K562 (cell line): ENCODE data around the gene PGPEP1. TPM values are rescaled to one million over a fixed set of nuclear protein-coding genes. Genes with fewer than 3 reads are reported as not detected.

Experiments
- ARID2 ChIP-seq: fragments of 450-650 bp; IDR thresholded peaks from 2 replicates; pipeline ENCODE4 v1.6.1; 2017; ENCODE audit warnings: antibody characterized with exemption, mild to moderate bottlenecking
- ARNT ChIP-seq, 2 experiments: fragments of 450-650 bp; IDR thresholded peaks; 2 replicates each; pipeline ENCODE4 v1.6.1; 2016; ENCODE audit warnings: mild to moderate bottlenecking in 1 of 2
- ELF1 ChIP-seq: fragments of 200-800 bp; sonication (Bioruptor generic); IDR thresholded peaks from 2 replicates; pipeline ENCODE4 v1.6.1; 2016; ENCODE audit warnings: missing genetic modification characterization, missing compliant biosample characterization
- ETV5 ChIP-seq: sonication (generic); formaldehyde crosslinking; IDR thresholded peaks from 2 replicates; pipeline ENCODE4 v1.4.0; 2020; ENCODE audit warnings: low read depth, mild to moderate bottlenecking, missing genetic modification reagents
- HBP1 ChIP-seq: fragments of 450-650 bp; formaldehyde crosslinking; IDR thresholded peaks from 2 replicates; pipeline ENCODE4 v1.4.0; 2022; ENCODE audit warnings: missing genetic modification characterization
- IRF1 ChIP-seq: sonication (generic); formaldehyde crosslinking; IDR thresholded peaks from 2 replicates; pipeline ENCODE4 v1.8.0; 2022; ENCODE audit warnings: missing genetic modification reagents, mild to moderate bottlenecking, borderline replicate concordance
- JUN ChIP-seq, 2 experiments: sonication (generic) in 1 of 2; formaldehyde crosslinking in 1 of 2; IDR thresholded peaks; 2 replicates each; pipeline versions ENCODE4 v1.6.1 to v1.8.0; 2012 to 2022; ENCODE audit warnings: borderline replicate concordance in 2 of 2, mild to moderate bottlenecking in 2 of 2, improper control_type of control experiment in 1 of 2, low read depth in 1 of 2, low read length in 1 of 2, missing genetic modification reagents in 1 of 2
- L3MBTL2 ChIP-seq: fragments of 450-650 bp; IDR thresholded peaks from 2 replicates; pipeline ENCODE4 v1.6.1; 2016; ENCODE audit warnings: mild to moderate bottlenecking, moderate library complexity
- MEIS2 ChIP-seq: fragments of 450-650 bp; IDR thresholded peaks from 2 replicates; pipeline ENCODE4 v1.6.1; 2014; ENCODE audit warnings: mild to moderate bottlenecking; ENCODE audit not compliant: partially characterized antibody
- MTF1 ChIP-seq: fragments of 250-450 bp; sonication (Bioruptor Pico); IDR thresholded peaks from 2 replicates; pipeline ENCODE4 v1.9.0; 2021; ENCODE audit warnings: moderate library complexity, mild to moderate bottlenecking, inconsistent platforms, borderline replicate concordance
- NR2C2 ChIP-seq, 2 experiments: fragments of 200-800 bp in 1 of 2; sonication (Bioruptor generic) in 1 of 2; sonication (generic) in 1 of 2; formaldehyde crosslinking in 1 of 2; IDR thresholded peaks; 2 replicates each; pipeline versions ENCODE4 v1.6.1 to v1.8.0; 2016 to 2022; ENCODE audit warnings: mild to moderate bottlenecking in 1 of 2, missing compliant biosample characterization in 1 of 2, missing genetic modification characterization in 1 of 2, missing genetic modification reagents in 1 of 2
- NR4A1 ChIP-seq, 2 experiments: fragments of 250-450 bp in 1 of 2; fragments of 450-650 bp in 1 of 2; sonication (Bioruptor Pico) in 1 of 2; IDR thresholded peaks; 2 replicates each; pipeline versions ENCODE4 v1.4.0 to v1.6.1; 2016 to 2020; ENCODE audit warnings: mild to moderate bottlenecking in 2 of 2, missing compliant biosample characterization in 1 of 2, missing genetic modification characterization in 1 of 2, moderate library complexity in 1 of 2
- PTTG1 ChIP-seq: fragments of 450-650 bp; IDR thresholded peaks from 2 replicates; pipeline ENCODE4 v1.6.1; 2016; ENCODE audit warnings: low read depth, mild to moderate bottlenecking, missing genetic modification characterization, missing compliant biosample characterization
- TFAM ChIP-seq: fragments of 250-450 bp; sonication (Bioruptor Pico); conservative IDR thresholded peaks from 2 replicates; pipeline ENCODE4 v1.5.0; 2021; ENCODE audit warnings: mild to moderate bottlenecking, moderate library complexity
- ZBTB1 ChIP-seq: sonication (generic); formaldehyde crosslinking; IDR thresholded peaks from 2 replicates; pipeline ENCODE4 v1.8.1; 2023; ENCODE audit warnings: missing genetic modification reagents, low read depth, mild to moderate bottlenecking, borderline replicate concordance
- ZNF445 ChIP-seq: fragments of 250-450 bp; sonication (Bioruptor Pico); IDR thresholded peaks from 2 replicates; pipeline ENCODE4 v1.4.0; 2020; ENCODE audit warnings: low read depth, mild to moderate bottlenecking, moderate library complexity
- ZNF668 ChIP-seq: fragments of 250-450 bp; sonication (Bioruptor Pico); IDR thresholded peaks from 2 replicates; pipeline ENCODE4 v1.8.0; 2022; ENCODE audit warnings: mild to moderate bottlenecking, inconsistent platforms
- ZNF707 ChIP-seq: fragments of 250-450 bp; sonication (Bioruptor Pico); conservative IDR thresholded peaks from 2 replicates; pipeline ENCODE4 v1.8.0; 2022; ENCODE audit warnings: inconsistent platforms, mild to moderate bottlenecking, moderate library complexity
- ZNF79 ChIP-seq: fragments of 250-450 bp; sonication (Bioruptor Pico); IDR thresholded peaks from 2 replicates; pipeline ENCODE4 v1.4.0; 2020; ENCODE audit warnings: low read depth, mild to moderate bottlenecking, moderate library complexity
- polyA plus RNA-seq, 8 experiments: library from polyadenylated mRNA; depleted of rRNA in 4 of 8; stranded (reverse) in 5 of 8; unstranded in 3 of 8; fragments of >200 nt; fragmentation: Nextera tagmentation in 2 of 8; fragmentation: Illumina TruSeq in 1 of 8; extraction: Ambion mirVana in 2 of 8; extraction: Trizol in 1 of 8; gene quantifications; 2 replicates each; pipeline versions ENCODE4 v1.2.1 to v1.2.3, GENCODE V29; 2011 to 2014; ENCODE audit warnings: inconsistent platforms in 1 of 8, missing spikeins in 1 of 8
- total RNA-seq, 7 experiments: library from RNA; depleted of rRNA in 6 of 7; stranded (reverse); fragments of >200 nt in 6 of 7; fragmentation: Illumina TruSeq in 2 of 7; extraction: Trizol in 2 of 7; gene quantifications; 2 replicates each; pipeline versions ENCODE4 v1.2.1 to v1.2.3, GENCODE V29; 2011 to 2021; ENCODE audit warnings: low replicate concordance in 1 of 7
- TF ChIP-seq, protein P1 (sequence below): sonication (generic); formaldehyde crosslinking; IDR thresholded peaks from 2 replicates; pipeline ENCODE4 v1.8.0; 2022; ENCODE audit warnings: mild to moderate bottlenecking, missing genetic modification reagents, borderline replicate concordance

The PGPEP1 gene
- total and polyA plus RNA-seq, 9 of the 15 experiments (the other 6 are each of a cell fraction or from before 2014, with no cell fraction given) = 10.0 to 69.6 (median 33.5) TPM

DNA sequence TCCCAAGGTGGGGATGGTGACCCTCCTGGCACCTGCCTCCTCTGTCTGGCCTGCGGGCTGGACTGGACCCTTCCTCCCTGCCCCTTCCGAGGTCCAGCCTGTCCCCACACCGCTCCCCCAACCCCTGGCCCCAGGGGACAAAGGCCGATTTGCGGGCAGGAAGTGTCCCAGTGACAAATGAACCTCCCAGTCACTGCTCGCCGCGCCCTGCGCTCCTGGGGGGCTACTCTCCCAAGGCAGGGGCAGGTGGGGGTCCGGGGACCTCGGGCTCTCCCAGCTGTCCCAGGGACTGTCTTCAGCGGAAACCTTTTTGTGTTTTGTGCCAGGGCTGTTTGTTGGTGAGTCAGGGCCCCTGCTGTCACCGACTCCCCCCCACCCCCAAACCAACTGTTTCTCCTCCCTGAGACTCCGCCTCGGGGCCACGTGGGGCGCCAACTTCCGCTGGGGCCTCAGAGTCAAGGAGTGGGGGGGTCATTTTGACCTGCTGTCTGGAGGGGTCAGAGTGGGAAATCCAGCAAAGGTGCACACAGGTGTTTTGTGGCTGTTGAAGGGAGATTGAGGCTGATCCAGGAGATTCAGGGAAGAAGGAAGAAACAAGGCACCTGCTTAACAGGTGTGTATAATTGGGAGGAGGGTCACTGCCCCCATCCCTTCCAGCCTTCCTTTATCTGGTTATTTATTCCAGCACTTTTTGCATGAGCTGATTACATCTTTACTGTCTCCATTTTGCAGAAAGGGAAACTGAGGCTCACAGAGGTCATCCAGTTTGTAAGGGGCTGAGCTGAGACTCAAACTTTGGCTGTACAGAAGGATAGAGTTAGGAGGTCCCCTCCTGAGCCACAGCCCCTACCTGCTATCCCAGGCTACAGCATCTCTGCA is 831 bp downstream of the PGPEP1 start (continued):
- TF ChIP-seq ELF1 (tag) (peak; percentile 38), TFAM (CRISPR knock-in tag) (no peak), ZBTB1 (no peak; the same call in 1 of the 2 replicates), ETV5 (CRISPR knock-in tag) (peak; percentile 63; the same call in 1 of the 2 replicates), PTTG1 (tag) (no peak), HBP1 (CRISPR knock-in tag) (no peak), ZNF79 (CRISPR knock-in tag) (no peak), MTF1 (no peak), MEIS2 (peak; percentile 67), ARID2 (no peak), ZNF707 (no peak), L3MBTL2 (peak; percentile 35), ZNF668 (CRISPR knock-in tag) (no peak), NR2C2 (CRISPR knock-in tag; IDR thresholded peaks at IDR 0.05) (0 out of 2 replicates have a peak, but pooled peaks have one; percentile 20), NR2C2 (tag; IDR thresholded peaks at IDR 0.05) (peak; percentile 84), JUN (IDR thresholded peaks at IDR 0.05; ENCODE audit: borderline replicate concordance, low read depth, low read length) (peak; percentile 41; the same call in 1 of the 2 replicates), JUN (CRISPR knock-in tag; IDR thresholded peaks at IDR 0.05; ENCODE audit: borderline replicate concordance) (no peak), IRF1 (CRISPR knock-in tag) (no peak), NR4A1 (CRISPR knock-in tag; IDR thresholded peaks at IDR 0.05) (no peak), NR4A1 (tag; IDR thresholded peaks at IDR 0.05) (no peak), ARNT (IDR thresholded peaks at IDR 0.05) (peak in 1 of 2 experiments; percentile 28; a peak in 1 of 4 replicates), ZNF445 (no peak)
- TF ChIP-seq, protein P1, sequence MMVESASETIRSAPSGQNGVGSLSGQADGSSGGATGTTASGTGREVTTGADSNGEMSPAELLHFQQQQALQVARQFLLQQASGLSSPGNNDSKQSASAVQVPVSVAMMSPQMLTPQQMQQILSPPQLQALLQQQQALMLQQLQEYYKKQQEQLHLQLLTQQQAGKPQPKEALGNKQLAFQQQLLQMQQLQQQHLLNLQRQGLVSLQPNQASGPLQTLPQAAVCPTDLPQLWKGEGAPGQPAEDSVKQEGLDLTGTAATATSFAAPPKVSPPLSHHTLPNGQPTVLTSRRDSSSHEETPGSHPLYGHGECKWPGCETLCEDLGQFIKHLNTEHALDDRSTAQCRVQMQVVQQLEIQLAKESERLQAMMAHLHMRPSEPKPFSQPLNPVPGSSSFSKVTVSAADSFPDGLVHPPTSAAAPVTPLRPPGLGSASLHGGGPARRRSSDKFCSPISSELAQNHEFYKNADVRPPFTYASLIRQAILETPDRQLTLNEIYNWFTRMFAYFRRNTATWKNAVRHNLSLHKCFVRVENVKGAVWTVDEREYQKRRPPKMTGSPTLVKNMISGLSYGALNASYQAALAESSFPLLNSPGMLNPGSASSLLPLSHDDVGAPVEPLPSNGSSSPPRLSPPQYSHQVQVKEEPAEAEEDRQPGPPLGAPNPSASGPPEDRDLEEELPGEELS = 0 out of 2 replicates have a peak, but pooled peaks have one; percentile 29
